SK-N-SH treated with all-trans-retinoic acid at 6 μM for 48 hours (cell line): ENCODE measurements around the gene EWSR1.

Experiments
- ATAC-seq: fragments of 200-7000 bp; cut with Tn5 transposase; 3 replicates; pipeline ENCODE4 v1.9.1; 2020; ENCODE audit warnings: mild to moderate bottlenecking, moderate library complexity
- ARNTL ChIP-seq: fragments of 450-650 bp; formaldehyde crosslinking; IDR thresholded peaks from 2 replicates; pipeline ENCODE4 v1.5.0; 2020; ENCODE audit warnings: low read depth, mild to moderate bottlenecking, moderate library complexity, borderline replicate concordance
- BACH2 ChIP-seq: fragments of 250-450 bp; sonication (Bioruptor Pico); IDR thresholded peaks from 2 replicates; pipeline ENCODE4 v1.9.0; 2021; ENCODE audit warnings: mild to moderate bottlenecking, borderline replicate concordance
- CSDC2 ChIP-seq: fragments of 250-450 bp; sonication (Bioruptor Pico); IDR thresholded peaks from 2 replicates; pipeline ENCODE4 v1.5.0; 2020; ENCODE audit warnings: mild to moderate bottlenecking, moderate library complexity
- CSRNP3 ChIP-seq: fragments of 250-450 bp; sonication (Bioruptor Pico); IDR thresholded peaks from 2 replicates; pipeline ENCODE4 v1.5.1; 2021; ENCODE audit warnings: mild to moderate bottlenecking, moderate library complexity
- GLIS3 ChIP-seq: fragments of 250-450 bp; sonication (Bioruptor Pico); IDR thresholded peaks from 2 replicates; pipeline ENCODE4 v1.5.0; 2020; ENCODE audit warnings: mild to moderate bottlenecking, moderate library complexity
- OSR1 ChIP-seq: fragments of 250-450 bp; sonication (Bioruptor Pico); IDR thresholded peaks from 2 replicates; pipeline ENCODE4 v1.8.0; 2022; ENCODE audit warnings: moderate library complexity, mild to moderate bottlenecking, inconsistent platforms
- PATZ1 ChIP-seq: fragments of 250-450 bp; sonication (Bioruptor Pico); IDR thresholded peaks from 2 replicates; pipeline ENCODE4 v1.8.0; 2020; ENCODE audit warnings: mild to moderate bottlenecking, moderate library complexity, borderline replicate concordance
- POU6F1 ChIP-seq: fragments of 250-450 bp; sonication (Bioruptor Pico); IDR thresholded peaks from 2 replicates; pipeline ENCODE4 v1.8.0; 2021; ENCODE audit warnings: low read depth, mild to moderate bottlenecking, moderate library complexity, borderline replicate concordance
- PPARA ChIP-seq: fragments of 250-450 bp; sonication (Bioruptor Pico); IDR thresholded peaks from 2 replicates; pipeline ENCODE4 v1.5.0; 2020; ENCODE audit warnings: mild to moderate bottlenecking, borderline replicate concordance
- RARB ChIP-seq: fragments of 250-450 bp; sonication (Bioruptor Pico); IDR thresholded peaks from 2 replicates; pipeline ENCODE4 v1.8.0; 2021; ENCODE audit warnings: mild to moderate bottlenecking, moderate library complexity
- SNAI2 ChIP-seq: fragments of 250-450 bp; sonication (Bioruptor Pico); IDR thresholded peaks from 2 replicates; pipeline ENCODE4 v1.5.0; 2020; ENCODE audit warnings: mild to moderate bottlenecking, moderate library complexity
- TCF4 ChIP-seq: fragments of 250-450 bp; sonication (Bioruptor Pico); IDR thresholded peaks from 2 replicates; pipeline ENCODE4 v1.8.0; 2021; ENCODE audit warnings: mild to moderate bottlenecking, moderate library complexity, borderline replicate concordance
- TOX ChIP-seq: fragments of 250-450 bp; sonication (Bioruptor Pico); IDR thresholded peaks from 2 replicates; pipeline ENCODE4 v1.8.0; 2021; ENCODE audit warnings: mild to moderate bottlenecking, moderate library complexity, borderline replicate concordance
- TSHZ2 ChIP-seq: fragments of 250-450 bp; sonication (Bioruptor Pico); IDR thresholded peaks from 2 replicates; pipeline ENCODE4 v1.5.0; 2020; ENCODE audit warnings: mild to moderate bottlenecking, moderate library complexity
- ZC3H10 ChIP-seq: fragments of 250-450 bp; sonication (Bioruptor Pico); IDR thresholded peaks from 2 replicates; pipeline ENCODE4 v1.5.1; 2021; ENCODE audit warnings: mild to moderate bottlenecking, moderate library complexity
- ZFP3 ChIP-seq: fragments of 250-450 bp; sonication (Bioruptor Pico); IDR thresholded peaks from 2 replicates; pipeline ENCODE4 v1.5.0; 2020; ENCODE audit warnings: mild to moderate bottlenecking, moderate library complexity
- ZNF565 ChIP-seq: fragments of 450-650 bp; formaldehyde crosslinking; conservative IDR thresholded peaks from 2 replicates; pipeline ENCODE4 v1.5.0; 2020; ENCODE audit warnings: low read depth, mild to moderate bottlenecking, moderate library complexity
- ZNF8 ChIP-seq: fragments of 450-650 bp; formaldehyde crosslinking; IDR thresholded peaks from 2 replicates; pipeline ENCODE4 v1.5.0; 2020; ENCODE audit warnings: mild to moderate bottlenecking, moderate library complexity

The EWSR1 gene

GRCh38 chr22:29331213-29331612 is 63.1 kb downstream of the EWSR1 start:
- no peak for ATAC-seq
- TF ChIP-seq PPARA (CRISPR knock-in tag) (no peak), TSHZ2 (CRISPR knock-in tag) (no peak), ZFP3 (CRISPR knock-in tag) (no peak), PATZ1 (CRISPR knock-in tag) (no peak), ZNF565 (CRISPR knock-in tag) (no peak), CSDC2 (CRISPR knock-in tag) (no peak), TOX (CRISPR knock-in tag) (no peak), POU6F1 (CRISPR knock-in tag) (no peak), TCF4 (no peak), ZC3H10 (CRISPR knock-in tag) (no peak), SNAI2 (CRISPR knock-in tag) (no peak), ARNTL (CRISPR knock-in tag) (no peak), GLIS3 (CRISPR knock-in tag) (no peak), OSR1 (CRISPR knock-in tag) (no peak), BACH2 (CRISPR knock-in tag) (no peak), RARB (no peak)

- TF ChIP-seq POU6F1 (CRISPR knock-in tag): no peak
- no peak for TF ChIP-seq PATZ1 (CRISPR knock-in tag)
- TF ChIP-seq ZNF565 (CRISPR knock-in tag): no peak
- TF ChIP-seq CSRNP3 (CRISPR knock-in tag): no peak
- TF ChIP-seq ZNF8 (CRISPR knock-in tag): no peak
- no peak for TF ChIP-seq TSHZ2 (CRISPR knock-in tag)
- no peak for TF ChIP-seq ZFP3 (CRISPR knock-in tag)
- ATAC-seq: no peak
Measured at GRCh38 chr22:29331658-29332300, 63.7 kb downstream of the EWSR1 start.
